ENCODE data around the gene NPDC1.
A peak's percentile ranks its signal among the peaks of the same experiment; 100 is the strongest.
"Not testable (repeated sequence)": the region's sequence is repeated elsewhere in the genome, so short reads cannot be mapped to it uniquely, and the experiment has no call there.

The NPDC1 gene

DNA sequence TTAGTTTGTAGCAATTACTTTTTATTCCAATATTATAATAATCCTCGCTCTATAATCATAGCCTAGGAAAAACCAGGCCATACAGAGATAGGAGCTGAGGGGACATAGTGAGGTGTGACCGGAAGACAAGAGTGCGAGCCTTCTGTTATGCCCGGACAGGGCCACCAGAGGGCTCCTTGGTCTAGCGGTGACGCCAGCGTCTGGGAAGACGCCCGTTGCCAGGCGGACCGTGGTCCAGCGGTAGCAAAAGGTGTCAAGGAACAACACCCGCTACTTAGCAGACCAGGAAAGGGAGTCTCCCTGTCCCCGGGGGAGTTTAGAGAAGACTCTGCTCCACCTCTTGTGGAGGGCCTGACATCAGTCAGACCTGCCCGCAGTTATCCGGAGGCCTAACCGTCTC, 41.7 kb downstream of the NPDC1 start:
- not testable (repeated sequence) for H3K36me3 Mint-ChIP-seq (ENCODE audit: low read depth); H3K4me3 Mint-ChIP-seq; DNase-seq; H3K27ac Mint-ChIP-seq
- peaks cover 24% of the 10 kb centered on the region for H3K9me3 Mint-ChIP-seq
- peaks cover 16% of the 10 kb centered on the region for H3K4me1 Mint-ChIP-seq
- peaks cover 14% of the 10 kb centered on the region for H3K27me3 Mint-ChIP-seq (ENCODE audit: low read depth, poor library complexity)
- peak; percentile 22 for TF ChIP-seq CTCF (IDR thresholded peaks at IDR 0.05)

GRCh38 chr9:137002646-137003041, 43.3 kb downstream of the NPDC1 start:
- no peak for TF ChIP-seq CTCF (IDR thresholded peaks at IDR 0.05)
- H3K4me3 Mint-ChIP-seq: no peak overlapping the region
- peaks cover 18% of the 10 kb centered on the region for H3K4me1 Mint-ChIP-seq
- H3K27ac Mint-ChIP-seq: no peak overlapping the region
- H3K36me3 Mint-ChIP-seq (ENCODE audit: low read depth): no peaks in the 10 kb centered on the region
- no peak for DNase-seq
- H3K27me3 Mint-ChIP-seq (ENCODE audit: low read depth, poor library complexity): peaks cover 24% of the 10 kb centered on the region
- H3K9me3 Mint-ChIP-seq: peaks cover 24% of the 10 kb centered on the region

DNA sequence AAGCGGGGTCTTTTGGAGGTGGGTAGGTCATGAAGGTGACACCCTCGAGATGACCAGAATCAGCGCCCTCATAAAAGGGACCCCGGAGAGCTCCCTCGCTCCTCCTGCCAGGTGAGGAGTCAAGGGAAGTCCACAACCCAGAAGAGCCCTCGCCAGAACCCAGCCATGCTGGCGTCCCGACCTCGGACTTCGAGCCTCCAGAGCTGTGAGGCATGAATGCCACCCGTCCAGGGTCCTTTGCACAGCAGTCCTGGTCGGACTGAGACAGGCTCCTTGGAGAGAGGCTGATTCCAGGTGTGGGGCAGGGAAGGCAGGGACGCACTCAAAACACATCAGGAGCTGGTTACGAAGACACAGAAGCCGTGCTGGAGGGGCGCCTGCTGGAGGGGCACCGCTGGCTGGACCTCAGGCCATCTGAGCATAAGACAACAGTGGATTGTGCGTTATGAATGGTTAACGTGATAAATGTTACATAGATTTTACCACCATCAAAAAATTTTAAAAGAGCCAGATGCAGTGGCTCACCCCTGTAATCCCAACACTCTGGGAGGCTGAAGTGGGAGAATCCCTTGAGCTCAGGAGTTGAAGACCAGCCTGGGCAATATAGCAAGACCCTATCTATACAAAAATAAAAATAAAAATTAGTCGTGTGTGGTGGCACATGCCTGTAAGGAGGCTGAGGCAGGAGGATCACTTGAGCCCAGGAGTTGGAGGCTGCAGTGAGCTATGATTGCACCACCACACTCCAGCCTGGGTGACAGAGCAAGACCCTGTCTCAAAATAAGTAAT, 43.9 kb downstream of the NPDC1 start:
- no peak overlapping the region for H3K27ac Mint-ChIP-seq
- peaks cover 20% of the 10 kb centered on the region for H3K4me1 Mint-ChIP-seq
- no peak overlapping the region for H3K4me3 Mint-ChIP-seq
- H3K9me3 Mint-ChIP-seq: peaks cover 24% of the 10 kb centered on the region
- TF ChIP-seq CTCF (IDR thresholded peaks at IDR 0.05): no peak
- H3K27me3 Mint-ChIP-seq (ENCODE audit: low read depth, poor library complexity): peaks cover 27% of the 10 kb centered on the region
- no peak for DNase-seq
- H3K36me3 Mint-ChIP-seq (ENCODE audit: low read depth): no peaks in the 10 kb centered on the region

- no peak for TF ChIP-seq CTCF (IDR thresholded peaks at IDR 0.05)
- H3K4me3 Mint-ChIP-seq: no peak overlapping the region
Measured at GRCh38 chr9:137000177-137000930, 45.6 kb downstream of the NPDC1 start.

GRCh38 chr9:136997830-136998234, 48.1 kb downstream of the NPDC1 start:
- H3K36me3 Mint-ChIP-seq (ENCODE audit: low read depth): no peaks in the 10 kb centered on the region
- peaks cover 25% of the 10 kb centered on the region for H3K4me1 Mint-ChIP-seq

More at GRCh38 chr9:137000177-137000930, 45.6 kb downstream of the NPDC1 start:
- Mint-ChIP-seq H3K27ac (no peak overlapping the region), H3K36me3 (ENCODE audit: low read depth) (no peaks in the 10 kb centered on the region), H3K27me3 (ENCODE audit: low read depth, poor library complexity) (peaks cover 27% of the 10 kb centered on the region), H3K9me3 (peaks cover 11% of the 10 kb centered on the region), H3K4me1 (peaks cover 25% of the 10 kb centered on the region)
- DNase-seq: no peak

More at GRCh38 chr9:136997830-136998234, 48.1 kb downstream of the NPDC1 start:
- Mint-ChIP-seq H3K27ac (no peak overlapping the region), H3K9me3 (no peaks in the 10 kb centered on the region), H3K4me3 (no peak overlapping the region), H3K27me3 (ENCODE audit: low read depth, poor library complexity) (peaks cover 25% of the 10 kb centered on the region)
- TF ChIP-seq CTCF (IDR thresholded peaks at IDR 0.05): no peak
- DNase-seq: no peak

All from nephron progenitor cell (in vitro differentiated cells).